NOMO-1 (cell line): ENCODE results near the gene IGIP.
"Not testable (repeated sequence)": the region's sequence is repeated elsewhere in the genome, so short reads cannot be mapped to it uniquely, and the experiment has no call there.

Source experiments
- DNase-seq, 2 experiments: peaks; one replicate each; lab custom pipeline; 2025; ENCODE audit not compliant: unreplicated experiment in 2 of 2; lab: John Stamatoyannopoulos, UW

IGIP gene

DNA sequence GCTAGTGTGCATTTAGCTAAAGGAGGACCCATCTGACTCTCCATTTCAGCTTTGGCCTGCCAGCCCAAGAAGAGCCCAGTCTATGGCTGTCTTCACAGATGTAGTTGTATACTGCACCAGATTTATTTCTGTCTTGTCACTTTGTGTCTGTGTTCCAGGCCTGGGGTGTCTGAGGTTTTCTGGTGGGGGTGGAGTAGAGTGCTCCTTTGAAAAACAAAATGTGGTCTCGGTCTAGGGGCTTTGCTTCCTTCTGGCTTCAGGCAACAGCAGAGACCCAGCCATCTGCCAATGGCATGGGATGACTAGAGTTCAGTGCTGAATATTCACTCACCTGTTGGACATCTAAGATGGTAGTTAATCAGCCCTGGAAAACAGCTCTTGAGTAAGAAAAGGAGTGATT lies 10.9 kb downstream of the IGIP start:
- no peak for DNase-seq

DNA sequence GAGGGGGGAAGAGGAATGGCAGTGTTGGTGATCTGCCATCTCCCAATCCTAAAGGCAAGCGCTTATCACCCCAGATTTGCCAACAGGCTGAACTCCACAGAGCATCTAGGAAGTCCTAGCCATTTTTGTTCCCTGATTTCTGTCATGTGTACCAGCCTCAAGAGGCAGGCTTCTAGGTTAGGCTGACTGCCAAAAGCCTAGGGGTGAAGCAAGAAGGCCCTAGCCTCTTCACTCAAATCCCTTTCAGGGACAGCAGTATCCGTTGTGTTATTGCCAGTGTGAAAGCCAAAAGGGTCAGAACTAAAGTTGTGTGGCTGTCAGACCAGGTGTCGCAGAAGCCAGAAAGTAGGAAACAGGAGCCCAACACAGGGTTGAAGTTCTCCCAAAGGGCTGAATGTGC lies 14.7 kb downstream of the IGIP start:
- DNase-seq = no peak

- DNase-seq = no peak
Measured at GRCh38 chr5:140141241-140141640, 15.5 kb downstream of the IGIP start.

DNA sequence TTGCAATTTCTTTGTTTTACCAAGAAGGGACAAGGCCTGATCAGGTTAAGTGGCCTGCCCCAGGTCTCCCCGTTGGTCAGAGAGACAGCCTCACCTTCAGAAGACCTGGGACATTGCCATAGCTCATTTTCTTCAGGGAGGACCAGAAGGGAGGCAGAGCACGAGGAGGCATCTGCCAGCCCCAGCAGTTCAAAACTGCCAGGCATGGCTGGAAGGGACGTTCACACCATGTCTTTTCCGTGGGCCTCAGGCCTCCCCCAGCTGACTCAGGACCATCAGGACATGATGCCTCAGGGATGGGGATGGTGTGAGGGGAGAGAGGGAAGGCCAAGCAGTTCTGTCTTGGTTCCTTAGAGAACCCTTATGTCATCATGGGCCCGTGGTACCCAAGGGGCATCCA lies 16.5 kb downstream of the IGIP start:
- no peak for DNase-seq

- DNase-seq = no peak
Measured at GRCh38 chr5:140142856-140143255, 17.1 kb downstream of the IGIP start.

DNA sequence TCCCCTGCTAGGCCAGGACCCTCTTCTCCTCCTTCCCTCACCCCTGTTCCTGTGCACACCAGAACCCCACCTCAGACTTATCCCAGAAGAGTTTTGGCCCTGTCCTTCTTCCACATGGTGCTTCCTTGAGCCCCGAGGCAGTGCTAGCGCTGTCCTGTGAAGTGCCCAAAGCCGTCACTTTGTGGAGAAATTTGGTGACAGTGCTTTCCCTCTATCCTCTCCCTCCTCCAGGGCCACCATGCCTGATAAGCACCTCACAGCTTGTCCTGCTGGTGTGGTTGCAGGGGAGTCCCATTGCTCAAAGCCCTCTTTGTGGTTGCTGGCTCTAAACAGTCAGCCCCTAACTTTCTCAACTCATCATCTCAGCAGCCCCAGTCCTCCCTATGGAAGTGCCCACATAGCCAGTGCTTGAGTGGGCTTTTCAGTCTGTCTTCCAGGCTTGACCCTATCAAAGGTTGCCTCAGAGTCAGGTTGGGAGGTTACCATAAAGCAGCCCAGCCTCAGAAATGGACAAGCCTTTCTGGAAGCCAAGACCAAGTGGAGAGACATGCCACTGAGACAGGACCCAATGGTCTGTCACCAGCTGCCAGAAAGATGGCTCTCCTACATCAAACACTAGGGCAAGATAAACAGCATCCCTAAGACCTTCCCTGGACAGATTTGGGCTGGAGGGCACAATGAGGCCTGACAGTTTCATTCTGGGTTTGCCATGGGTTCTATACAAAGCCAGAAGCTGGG lies 18.0 kb downstream of the IGIP start:
- no peak for DNase-seq

DNA sequence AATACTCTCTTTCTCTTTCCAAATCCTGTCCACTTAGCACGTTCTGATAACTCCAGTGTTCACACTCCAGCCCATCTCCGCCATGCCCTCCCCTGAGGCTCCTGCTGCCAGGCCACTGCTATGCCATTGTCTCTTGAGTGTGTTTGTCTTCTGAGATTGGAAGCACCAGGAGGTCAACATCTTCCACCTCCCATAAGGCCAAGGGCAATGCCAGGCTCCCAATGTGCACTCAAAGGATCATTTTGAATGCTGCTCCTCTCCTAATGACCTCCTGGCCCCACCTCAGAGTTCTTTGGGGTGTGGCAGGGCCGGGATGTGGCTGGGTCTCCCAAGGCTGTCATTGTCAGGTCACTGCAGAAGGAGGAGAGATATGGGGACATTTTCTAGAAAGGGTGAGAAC lies 19.5 kb downstream of the IGIP start:
- no peak for DNase-seq

DNA sequence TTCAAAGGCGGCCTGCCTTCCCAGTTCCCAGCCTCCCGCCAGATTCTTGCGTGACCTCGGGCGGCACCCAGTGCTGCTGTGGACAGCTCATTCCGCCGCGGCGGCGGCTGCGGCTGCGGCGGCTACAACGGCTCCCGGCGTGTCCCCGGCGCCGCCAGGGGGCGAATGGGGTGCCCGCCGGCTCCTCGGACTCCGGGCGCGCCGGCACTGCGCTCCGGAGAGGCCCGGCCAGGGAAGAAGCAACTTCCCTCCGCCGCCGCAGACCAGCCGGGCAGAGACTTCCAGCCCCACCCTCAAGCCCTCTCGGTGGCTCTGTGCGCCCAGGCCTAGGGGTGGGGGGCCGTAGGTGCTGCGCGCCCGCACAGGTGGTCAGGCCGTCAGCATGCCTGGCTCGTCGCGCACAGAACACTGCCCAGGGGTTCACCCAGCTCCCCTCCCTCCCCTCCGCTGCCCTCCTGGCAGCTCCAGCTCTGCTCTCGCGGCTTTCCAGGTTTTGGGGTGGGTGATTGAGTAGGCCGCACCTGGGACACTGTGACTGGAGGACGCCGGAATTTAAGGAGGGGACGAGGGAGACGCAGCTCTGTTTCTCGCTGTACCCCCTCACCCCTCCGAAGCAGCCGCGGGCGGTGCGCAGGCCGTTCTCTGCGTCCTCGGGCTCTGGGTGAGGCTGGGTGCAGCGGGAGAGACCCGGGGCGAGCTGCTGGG lies 20.2 kb downstream of the IGIP start:
- peak; percentile 72 to 80 for DNase-seq

GRCh38 chr5:140146523-140146842 lies 20.7 kb downstream of the IGIP start:
- DNase-seq = no peak

GRCh38 chr5:140147460-140147859 lies 21.7 kb downstream of the IGIP start:
- no peak for DNase-seq

DNA sequence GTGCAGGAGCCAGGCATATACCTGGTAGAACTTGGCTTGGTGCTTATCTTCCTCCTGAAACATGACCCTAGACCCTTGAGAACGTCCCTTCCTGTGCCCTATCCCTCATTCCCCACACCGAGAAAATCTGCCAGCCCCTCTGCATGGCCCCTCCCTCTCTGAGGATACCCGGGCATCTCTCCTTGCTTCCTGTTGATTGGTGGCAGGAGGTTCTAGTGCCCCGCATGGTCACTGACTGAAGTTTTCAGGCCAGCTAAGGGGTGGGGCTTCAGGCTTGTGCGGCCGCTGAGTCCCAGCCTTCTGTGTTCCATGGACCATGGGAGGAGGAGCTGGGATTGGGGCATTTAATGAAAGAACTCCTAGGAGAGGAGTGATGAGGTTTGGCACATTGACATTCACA lies 22.8 kb downstream of the IGIP start:
- DNase-seq = no peak

GRCh38 chr5:140150201-140150600 lies 24.5 kb downstream of the IGIP start:
- no peak for DNase-seq

DNA sequence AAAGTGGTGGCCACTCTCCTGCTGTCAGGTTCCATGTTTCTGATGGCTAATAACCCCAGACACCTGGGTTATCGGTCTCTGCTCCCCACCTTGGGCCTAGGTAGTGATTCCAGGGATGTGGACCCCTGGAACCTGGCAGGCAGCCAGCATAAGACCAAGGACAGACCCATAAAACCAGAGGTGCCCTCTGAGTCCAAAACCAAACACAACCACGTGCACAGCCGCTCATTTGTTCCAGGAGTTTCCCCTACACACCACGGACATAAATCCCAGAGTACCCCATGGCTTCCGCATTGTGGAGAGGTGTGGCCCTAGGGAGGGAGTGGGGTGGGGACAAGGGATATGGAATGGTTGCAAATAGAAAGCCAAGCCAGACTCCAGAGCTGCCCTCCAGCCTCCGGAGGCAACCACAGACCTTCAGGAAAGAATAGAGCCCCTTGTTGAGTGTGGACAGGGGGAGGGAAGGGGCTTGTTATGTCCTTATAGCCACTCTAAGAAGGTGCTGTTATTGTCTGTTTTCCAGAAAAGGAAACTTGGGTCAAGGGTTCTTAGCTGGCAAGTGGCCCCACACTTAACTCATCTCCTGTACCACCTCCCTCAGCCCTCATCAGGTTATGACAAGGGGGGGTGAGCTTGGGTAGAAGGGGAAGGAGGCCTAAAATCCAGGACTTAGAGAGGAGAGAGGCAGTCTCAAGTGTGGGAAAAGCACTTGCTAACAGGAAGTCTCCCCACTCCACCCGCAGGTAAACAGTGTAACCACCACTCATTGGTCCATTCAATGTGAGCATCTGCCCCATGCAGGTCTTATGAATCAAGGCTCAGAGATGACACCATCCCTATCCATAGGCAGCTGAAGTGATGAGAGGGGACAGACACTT lies 25.6 kb downstream of the IGIP start:
- DNase-seq = no peak

- no peak for DNase-seq
Measured at GRCh38 chr5:140152022-140152999, 26.6 kb downstream of the IGIP start.

DNA sequence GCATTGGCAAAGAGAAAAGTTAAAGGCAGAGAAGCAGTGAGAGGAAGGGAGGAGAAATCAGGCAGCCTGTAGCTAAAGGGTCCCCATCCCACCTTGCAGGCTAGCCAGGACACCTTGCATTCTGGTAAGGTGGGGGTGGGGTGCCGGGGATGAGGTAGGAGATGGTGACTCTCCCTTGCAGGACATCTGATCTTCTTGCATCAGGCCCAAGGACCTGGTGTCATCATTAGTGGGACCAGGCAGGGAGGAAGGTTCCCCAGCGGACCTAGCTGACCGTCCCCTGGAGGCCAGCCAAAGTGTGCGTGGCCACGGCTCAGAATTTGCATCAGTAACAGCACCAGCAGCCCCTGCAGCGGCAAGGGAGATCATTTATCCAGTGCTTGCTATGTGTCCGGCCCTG lies 27.5 kb downstream of the IGIP start:
- DNase-seq = no peak

DNA sequence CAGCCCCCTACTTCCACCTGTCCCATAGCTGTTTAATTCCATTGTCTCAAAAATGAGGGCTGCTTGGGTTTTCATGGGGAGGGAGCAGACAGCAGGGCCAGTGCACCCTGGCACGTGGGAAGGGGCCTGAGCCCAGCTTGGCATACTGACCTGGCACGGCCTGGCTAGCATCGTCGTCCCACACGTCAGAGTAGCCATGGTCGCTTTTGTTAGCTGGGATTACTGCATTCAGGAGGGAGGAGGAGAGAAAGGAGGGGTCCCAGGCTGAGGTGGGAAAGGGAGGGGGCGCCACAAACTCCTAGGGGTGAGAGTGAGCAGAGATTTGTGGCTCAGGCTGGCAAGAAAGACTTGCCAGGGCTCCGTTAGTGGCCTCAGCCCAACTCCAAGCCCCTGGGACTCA lies 28.2 kb downstream of the IGIP start:
- DNase-seq = no peak

DNA sequence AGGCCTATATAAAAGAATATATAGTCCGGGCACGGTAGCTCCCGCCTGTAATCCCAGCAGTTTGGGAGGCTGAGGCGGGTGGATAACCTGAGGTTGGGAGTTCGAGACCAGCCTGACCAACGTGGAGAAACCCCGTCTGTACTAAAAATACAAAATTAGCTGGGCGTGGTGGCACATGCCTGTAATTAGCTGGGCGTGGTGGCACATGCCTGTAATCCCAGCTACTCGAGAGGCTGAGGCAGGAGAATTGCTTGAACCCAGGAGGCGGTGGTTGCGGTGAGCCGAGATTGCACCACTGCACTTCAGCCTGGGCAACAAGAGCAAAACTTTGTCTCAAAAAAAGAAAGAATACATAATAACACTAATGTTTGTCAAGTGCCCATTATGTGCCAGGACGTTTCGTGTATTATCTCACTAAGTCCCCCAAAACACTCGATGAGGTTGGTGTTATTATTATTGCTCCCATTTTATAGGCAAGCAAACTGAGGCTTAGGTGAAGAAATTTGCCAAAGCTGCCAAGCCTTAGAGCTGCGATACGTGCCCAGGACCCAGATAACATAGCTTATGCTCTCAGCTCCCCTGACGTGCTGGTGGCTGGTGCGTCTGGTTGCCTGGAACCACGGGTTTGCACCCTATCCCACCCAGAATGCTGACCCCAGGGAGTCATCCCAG lies 29.1 kb downstream of the IGIP start:
- DNase-seq = not testable (repeated sequence)

GRCh38 chr5:140157032-140157781 lies 31.5 kb downstream of the IGIP start:
- DNase-seq = peak; percentile 73 to 75
